T-helper 2 cell treated with Interferon-gamma antibody and Interleukin-4, amounts not matched to agents 5 μg/mL and 100 μg/mL, for 36 hours (primary cell): ENCODE measurements around the gene GTF2E1.
"Not testable (repeated sequence)": the region's sequence is repeated elsewhere in the genome, so short reads cannot be mapped to it uniquely, and the experiment has no call there.

ENCODE experiments used
- DNase-seq: peaks from one replicate; pipeline ENCODE4 v3.0.0; 2021; ENCODE audit warnings: low spot score
- H3K27ac Mint-ChIP-seq: one replicate; pipeline ENCODE4 v1.8.0; 2021; ENCODE audit warnings: mild to moderate bottlenecking, mixed read lengths
- H3K27me3 Mint-ChIP-seq: one replicate; pipeline ENCODE4 v1.8.0; 2021; ENCODE audit warnings: low read depth, mixed read lengths
- H3K36me3 Mint-ChIP-seq: one replicate; pipeline ENCODE4 v1.8.0; 2021; ENCODE audit warnings: low read depth, mixed read lengths
- H3K4me1 Mint-ChIP-seq: one replicate; pipeline ENCODE4 v1.8.0; 2021; ENCODE audit warnings: low read depth, mixed read lengths
- H3K4me3 Mint-ChIP-seq: one replicate; pipeline ENCODE4 v1.8.0; 2022; ENCODE audit warnings: mild to moderate bottlenecking, moderate library complexity, mixed read lengths
- H3K9me3 Mint-ChIP-seq: one replicate; pipeline ENCODE4 v1.8.0; 2021; ENCODE audit warnings: mixed read lengths

The GTF2E1 gene

DNA sequence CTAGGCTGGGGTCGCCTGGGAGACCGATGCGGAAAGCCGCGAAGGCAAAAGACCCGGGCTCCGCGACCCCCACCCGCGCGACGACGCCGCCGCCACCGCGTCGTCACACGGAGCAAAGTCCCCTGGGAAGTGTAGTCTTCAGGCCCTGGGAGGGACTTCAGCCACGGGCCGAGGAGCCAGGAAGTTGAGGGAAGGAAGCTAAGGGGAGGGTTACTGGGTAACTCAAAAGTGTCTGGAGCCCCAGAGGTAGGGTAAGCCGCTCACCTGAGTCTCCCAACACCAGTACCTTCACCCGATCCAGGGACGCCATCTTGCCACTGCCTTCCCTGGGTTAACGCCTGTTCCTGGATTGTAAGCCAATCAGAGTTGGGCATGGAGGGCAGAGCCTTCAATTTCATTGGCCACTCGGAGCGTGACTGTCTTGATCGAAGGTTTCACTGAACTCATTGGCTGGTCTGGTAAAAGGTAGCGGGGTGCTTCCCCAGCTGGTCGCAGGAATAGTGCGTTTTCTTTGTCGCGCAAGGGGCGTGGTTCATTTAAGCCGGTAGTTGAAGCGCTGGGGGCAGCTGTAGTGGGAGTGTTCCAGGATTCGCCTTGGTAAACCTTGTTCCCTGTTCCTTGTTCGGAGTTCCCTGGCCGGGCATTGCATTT, at the start of gene GTF2E1, which contains the start of gene RABL3:
Gene GTF2E1, plus strand, starts transcription at position 547 of the 651 bp plus-strand sequence. CDS start 7,809 bp downstream, outside the sequence.
Gene RABL3, minus strand, starts transcription at position 319 of the 651 bp plus-strand sequence. Its CDS starts 9 bp downstream, at position 310.
- peak within 1 kb of the TSS; percentile 97 for H3K27ac Mint-ChIP-seq
- peaks cover 17% of the 10 kb centered on the region for H3K36me3 Mint-ChIP-seq
- peaks cover 2% of the 10 kb centered on the region for H3K9me3 Mint-ChIP-seq
- H3K4me3 Mint-ChIP-seq: peak within 1 kb of the TSS; percentile 91
- H3K27me3 Mint-ChIP-seq: no peaks in the 10 kb centered on the region
- H3K4me1 Mint-ChIP-seq: peaks cover 24% of the 10 kb centered on the region
- DNase-seq: peak; percentile 96

DNA sequence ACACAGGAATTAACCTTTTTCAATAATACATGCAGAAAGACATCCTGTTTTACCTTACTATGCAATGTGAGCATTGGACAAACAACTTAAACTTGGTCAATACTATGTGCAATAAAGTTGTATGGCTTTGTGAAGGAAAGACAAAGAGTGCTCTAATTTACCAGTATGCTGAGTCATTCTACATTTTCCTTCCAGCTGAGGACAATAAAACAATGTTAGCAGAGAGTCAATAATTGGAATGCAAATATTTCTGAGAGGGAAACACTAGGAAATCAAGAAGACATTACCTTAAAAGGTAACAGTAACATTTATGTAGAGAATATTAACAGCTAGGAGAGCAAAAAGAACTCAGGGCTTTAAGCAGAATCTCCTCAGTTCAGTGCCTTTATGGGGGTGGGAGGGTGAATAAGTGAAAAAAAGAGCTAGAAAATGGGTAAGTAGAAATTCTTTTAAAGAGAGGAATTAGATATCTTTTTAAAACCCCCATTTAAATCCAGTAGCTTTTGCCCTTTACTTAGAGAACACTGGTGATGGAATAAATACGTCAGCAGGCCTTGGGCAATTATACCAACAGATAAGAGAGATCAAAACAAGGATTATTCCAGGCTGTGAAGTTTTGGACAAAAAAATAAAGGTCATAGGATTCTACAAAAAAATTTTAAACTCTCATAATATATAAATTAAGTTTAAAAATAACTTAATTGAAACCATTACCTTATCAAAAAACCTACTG, 48.9 kb upstream of the GTF2E1 start:
- DNase-seq: no peak
- H3K27me3 Mint-ChIP-seq: no peaks in the 10 kb centered on the region

DNA sequence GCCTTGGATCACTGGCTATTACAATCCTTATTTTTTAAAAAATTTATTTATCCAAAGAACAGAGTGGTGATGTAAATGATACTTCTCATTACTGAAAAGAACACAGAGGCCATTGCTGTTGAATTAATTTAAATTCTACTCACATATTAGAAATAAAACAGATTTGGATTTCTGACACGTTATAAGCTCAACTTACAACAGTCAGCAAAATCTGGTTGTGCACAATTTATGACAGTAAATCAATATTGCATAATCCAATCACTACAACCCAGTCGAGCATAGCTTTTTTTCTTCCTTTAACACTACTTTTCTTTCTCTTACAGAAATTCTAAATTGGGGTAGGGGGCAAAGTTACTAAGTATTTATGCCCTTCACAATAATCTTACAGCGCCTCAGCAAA, 43.2 kb upstream of the GTF2E1 start:
- H3K27ac Mint-ChIP-seq: no peak overlapping the region
- DNase-seq: no peak
- peaks cover 15% of the 10 kb centered on the region for H3K9me3 Mint-ChIP-seq
- no peaks in the 10 kb centered on the region for H3K4me1 Mint-ChIP-seq
- H3K27me3 Mint-ChIP-seq: no peaks in the 10 kb centered on the region
- peaks cover 22% of the 10 kb centered on the region for H3K36me3 Mint-ChIP-seq
- H3K4me3 Mint-ChIP-seq: no peak overlapping the region

More for the DNA sequence above, 48.9 kb upstream of the GTF2E1 start:
- H3K36me3 Mint-ChIP-seq: peaks cover 1% of the 10 kb centered on the region
- no peaks in the 10 kb centered on the region for H3K4me1 Mint-ChIP-seq
- H3K27ac Mint-ChIP-seq: no peak overlapping the region
- H3K9me3 Mint-ChIP-seq: no peaks in the 10 kb centered on the region
- no peak overlapping the region for H3K4me3 Mint-ChIP-seq

DNA sequence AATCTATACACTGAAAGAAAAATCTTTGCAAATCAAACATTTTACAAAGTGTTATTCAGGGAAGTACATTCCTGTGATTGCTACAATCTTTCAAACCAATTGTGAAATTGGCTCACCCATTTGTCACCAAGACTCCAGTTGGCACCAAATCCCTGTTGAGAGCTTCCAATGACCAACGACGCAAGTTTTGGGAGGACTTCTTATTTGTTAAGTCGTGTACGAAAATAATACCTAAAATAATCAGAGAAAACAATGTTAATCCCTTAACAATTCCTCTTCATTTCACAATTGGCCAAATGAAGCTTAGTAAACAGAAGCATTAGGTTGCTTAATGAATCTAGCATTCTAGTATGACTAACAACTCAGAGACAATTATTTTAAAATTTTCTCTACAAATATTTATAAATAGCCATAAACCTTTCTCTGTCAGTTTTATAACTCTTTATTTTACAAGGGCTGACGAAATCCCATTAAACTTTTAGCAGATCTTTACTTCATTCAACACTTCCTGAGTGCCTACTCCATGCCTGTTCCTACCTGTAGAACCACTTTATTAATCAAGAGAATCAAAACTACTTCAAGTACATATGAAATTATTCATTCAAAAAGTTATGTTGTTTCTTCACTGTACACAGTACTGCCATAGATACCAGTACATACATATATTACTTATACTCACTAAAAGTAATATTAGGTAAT, 36.5 kb upstream of the GTF2E1 start:
- Mint-ChIP-seq H3K27ac (no peak overlapping the region), H3K4me3 (no peak overlapping the region), H3K4me1 (no peaks in the 10 kb centered on the region), H3K36me3 (peaks cover 33% of the 10 kb centered on the region), H3K9me3 (peaks cover 17% of the 10 kb centered on the region), H3K27me3 (no peaks in the 10 kb centered on the region)
- DNase-seq: no peak

DNA sequence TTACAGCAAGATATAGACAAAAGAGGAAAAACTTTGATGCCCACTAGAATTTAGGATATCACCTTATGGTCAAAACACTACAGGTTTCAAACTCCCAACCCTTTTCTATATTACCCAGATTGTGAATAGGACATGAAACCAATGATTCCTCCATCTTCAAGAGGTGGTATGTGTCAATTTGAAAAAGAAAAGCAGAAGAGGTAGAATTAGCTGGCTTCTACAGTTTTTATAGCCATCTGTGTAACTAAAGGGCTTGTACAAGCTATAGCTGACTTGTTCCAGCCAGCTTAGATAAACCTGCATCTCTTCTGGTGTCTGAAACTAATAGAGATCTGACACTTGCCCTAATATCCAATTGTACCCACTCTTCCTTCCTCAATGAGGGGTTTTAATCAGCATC, 35.6 kb upstream of the GTF2E1 start:
- H3K4me1 Mint-ChIP-seq: no peaks in the 10 kb centered on the region
- no peaks in the 10 kb centered on the region for H3K27me3 Mint-ChIP-seq
- peaks cover 30% of the 10 kb centered on the region for H3K36me3 Mint-ChIP-seq
- peaks cover 17% of the 10 kb centered on the region for H3K9me3 Mint-ChIP-seq
- no peak overlapping the region for H3K4me3 Mint-ChIP-seq
- DNase-seq: no peak
- no peak overlapping the region for H3K27ac Mint-ChIP-seq

DNA sequence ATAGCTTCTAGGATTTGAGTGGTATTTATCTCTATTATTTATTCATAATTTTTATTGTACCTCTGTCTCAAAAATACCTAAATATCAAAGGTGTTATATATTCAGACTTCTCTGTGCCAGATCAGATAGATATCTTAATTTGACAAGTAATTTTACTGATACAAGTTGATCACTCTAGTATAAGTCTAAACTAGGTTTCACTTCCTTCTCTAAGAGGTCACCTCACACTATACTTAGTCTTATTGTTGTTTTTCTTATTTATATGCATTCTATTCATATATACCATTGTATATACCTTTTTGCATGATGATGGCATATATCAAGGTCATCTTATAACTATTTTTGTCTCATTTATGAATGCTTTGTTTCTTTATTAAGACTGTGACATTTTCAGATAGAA, 34.1 kb upstream of the GTF2E1 start:
- Mint-ChIP-seq H3K9me3 (peaks cover 11% of the 10 kb centered on the region), H3K4me3 (no peak overlapping the region), H3K36me3 (peaks cover 21% of the 10 kb centered on the region), H3K4me1 (no peaks in the 10 kb centered on the region), H3K27me3 (no peaks in the 10 kb centered on the region), H3K27ac (no peak overlapping the region)
- no peak for DNase-seq

DNA sequence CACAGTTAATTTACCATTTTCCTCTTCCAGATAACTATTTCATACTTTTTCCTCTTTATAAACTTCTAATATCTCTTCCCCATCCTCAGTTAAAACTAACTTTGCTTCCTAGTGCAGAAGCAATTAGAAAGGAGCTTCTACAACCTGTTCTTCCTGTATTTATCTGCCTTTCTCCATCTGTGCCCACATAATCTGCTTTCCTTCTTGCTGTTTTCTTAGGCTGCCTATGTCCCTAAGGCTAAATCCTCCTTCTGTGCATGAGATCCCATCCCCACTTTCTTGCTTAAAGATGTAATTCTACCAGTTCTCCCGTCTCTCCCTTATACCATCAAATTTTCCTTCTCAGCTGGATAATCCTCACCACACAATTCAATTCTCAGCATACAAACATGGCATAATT, 32.2 kb upstream of the GTF2E1 start:
- no peaks in the 10 kb centered on the region for H3K27me3 Mint-ChIP-seq
- no peak overlapping the region for H3K27ac Mint-ChIP-seq
- no peak for DNase-seq
- H3K36me3 Mint-ChIP-seq: peaks cover 8% of the 10 kb centered on the region
- no peak overlapping the region for H3K4me3 Mint-ChIP-seq
- H3K4me1 Mint-ChIP-seq: no peaks in the 10 kb centered on the region
- H3K9me3 Mint-ChIP-seq: no peaks in the 10 kb centered on the region

DNA sequence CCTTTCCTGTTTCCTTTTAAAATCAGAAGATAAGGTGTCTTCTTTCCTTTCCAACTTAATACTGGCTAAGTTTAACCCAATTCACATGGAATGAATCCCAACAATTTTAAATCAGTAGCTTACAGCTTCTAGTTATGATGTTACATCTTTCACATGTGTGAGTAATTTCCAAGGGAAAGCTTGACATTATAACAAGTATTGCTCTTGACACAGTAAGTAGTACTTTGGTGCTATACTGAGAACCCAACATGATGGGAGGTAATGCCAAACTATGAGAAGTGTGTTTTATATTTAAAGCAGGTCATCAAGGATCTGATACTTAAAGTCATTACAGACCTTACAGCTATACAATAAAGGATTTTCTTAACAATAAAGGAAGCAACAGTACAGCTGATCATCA, 29.3 kb upstream of the GTF2E1 start:
- Mint-ChIP-seq H3K36me3 (peaks cover 4% of the 10 kb centered on the region), H3K4me1 (peaks cover 3% of the 10 kb centered on the region), H3K9me3 (no peaks in the 10 kb centered on the region), H3K27ac (no peak overlapping the region), H3K4me3 (no peak overlapping the region), H3K27me3 (no peaks in the 10 kb centered on the region)
- DNase-seq: no peak

DNA sequence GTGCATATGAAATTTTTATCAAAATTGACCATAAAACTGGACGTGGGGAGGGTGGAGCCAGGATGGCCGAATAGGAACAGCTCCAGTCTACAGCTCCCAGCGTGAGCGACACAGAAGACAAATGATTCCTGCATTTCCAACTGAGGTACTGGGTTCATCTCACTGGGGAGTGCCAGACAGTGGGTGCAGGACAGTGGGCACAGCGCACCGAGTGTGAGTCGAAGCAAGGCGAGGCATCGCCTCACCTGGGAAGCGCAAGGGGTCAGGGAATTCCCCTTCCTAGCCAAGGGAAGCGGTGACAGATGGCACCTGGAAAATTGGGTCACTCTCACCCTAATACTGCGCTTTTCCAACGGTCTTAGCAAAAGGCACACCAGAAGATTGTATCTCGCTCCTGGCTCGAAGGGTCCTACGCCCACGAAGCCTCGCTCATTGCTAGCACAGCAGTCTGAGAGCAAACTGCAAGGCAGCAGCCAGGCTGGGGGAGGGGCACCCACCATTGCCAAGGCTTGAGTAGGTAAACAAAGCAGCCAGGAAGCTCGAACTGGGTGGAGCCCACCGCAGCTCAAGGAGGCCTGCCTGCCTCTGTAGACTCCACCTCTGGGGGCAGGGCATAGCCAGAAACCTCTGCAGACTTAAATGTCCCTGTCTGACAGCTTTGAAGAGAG, 23.2 kb upstream of the GTF2E1 start:
- H3K27me3 Mint-ChIP-seq, H3K9me3 Mint-ChIP-seq: not testable (repeated sequence)
- H3K27ac Mint-ChIP-seq: peak overlapping the region; percentile 71
- DNase-seq: peak; percentile 29
- H3K36me3 Mint-ChIP-seq: peaks cover 22% of the 10 kb centered on the region
- peaks cover 23% of the 10 kb centered on the region for H3K4me1 Mint-ChIP-seq
- peak overlapping the region; percentile 74 for H3K4me3 Mint-ChIP-seq

DNA sequence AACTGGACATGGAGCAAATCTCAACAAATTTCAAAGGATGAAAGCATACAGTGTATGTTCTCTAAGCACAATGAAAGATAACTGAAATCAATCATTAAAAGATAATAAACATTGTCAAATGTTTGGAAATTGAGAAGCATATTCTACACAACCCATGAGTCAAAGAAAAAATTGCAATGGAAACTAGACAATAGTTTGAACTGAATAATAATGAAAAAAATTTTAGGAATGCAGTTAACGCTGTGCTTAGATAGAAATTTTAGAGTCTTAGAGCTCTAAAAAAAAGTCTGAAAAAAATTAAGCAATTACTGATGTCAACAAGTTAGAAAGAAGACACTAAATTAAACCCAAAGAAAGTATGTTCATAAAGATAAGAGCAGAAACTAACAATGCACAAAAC, 15.8 kb upstream of the GTF2E1 start:
- H3K4me3 Mint-ChIP-seq: no peak overlapping the region

DNA sequence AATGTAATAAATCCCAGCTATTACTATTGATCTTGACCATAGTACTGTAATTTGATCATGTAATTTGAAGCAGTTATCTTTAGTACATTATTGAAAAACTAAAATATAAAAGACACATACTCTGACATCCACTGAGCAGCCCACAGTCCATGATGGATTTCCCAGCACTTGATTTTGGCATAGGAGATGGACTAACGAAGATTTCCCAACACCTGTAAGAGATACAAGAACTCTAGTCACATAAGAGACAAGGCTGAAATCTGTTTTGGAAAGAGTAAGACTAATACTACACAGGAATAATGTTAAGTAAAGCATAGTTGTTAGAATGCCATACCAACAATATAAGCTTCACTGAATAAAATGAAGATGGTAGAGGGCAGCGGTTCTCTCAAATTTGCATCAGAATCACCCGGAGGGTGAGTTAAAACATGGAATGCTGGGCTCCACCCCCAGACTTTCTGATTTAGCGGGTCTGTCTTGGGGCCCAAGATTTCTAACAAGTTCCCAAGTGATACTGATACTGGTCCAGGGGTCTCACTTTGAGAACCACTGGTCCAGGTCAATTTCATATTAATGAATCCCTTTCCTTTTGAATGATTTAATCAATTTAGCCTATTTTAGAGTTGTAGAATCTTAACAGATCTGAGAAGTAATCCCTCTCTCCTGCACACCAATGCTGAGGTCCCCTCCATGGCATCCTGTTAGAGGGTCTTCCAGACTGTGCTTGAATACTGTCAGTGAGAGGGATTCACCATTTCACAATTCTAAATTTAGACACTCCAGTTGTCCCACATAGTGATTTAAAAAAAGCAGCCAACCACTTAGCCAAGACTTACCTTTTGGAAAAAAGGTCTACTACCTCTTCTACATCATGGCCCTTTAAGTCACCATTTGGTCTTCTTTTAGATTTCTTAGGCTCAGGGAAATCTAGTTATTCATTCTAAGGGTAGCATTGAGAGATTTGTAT, 11.7 kb upstream of the GTF2E1 start:
- H3K27me3 Mint-ChIP-seq: no peaks in the 10 kb centered on the region
- no peak overlapping the region for H3K4me3 Mint-ChIP-seq
- no peak for DNase-seq
- H3K36me3 Mint-ChIP-seq: peaks cover 20% of the 10 kb centered on the region
- no peaks in the 10 kb centered on the region for H3K4me1 Mint-ChIP-seq
- H3K27ac Mint-ChIP-seq: no peak overlapping the region
- H3K9me3 Mint-ChIP-seq: peaks cover 8% of the 10 kb centered on the region

More for the DNA sequence above, 15.8 kb upstream of the GTF2E1 start:
- Mint-ChIP-seq H3K36me3 (peaks cover 25% of the 10 kb centered on the region), H3K27ac (no peak overlapping the region), H3K4me1 (no peaks in the 10 kb centered on the region), H3K27me3 (no peaks in the 10 kb centered on the region), H3K9me3 (no peaks in the 10 kb centered on the region)
- no peak for DNase-seq

DNA sequence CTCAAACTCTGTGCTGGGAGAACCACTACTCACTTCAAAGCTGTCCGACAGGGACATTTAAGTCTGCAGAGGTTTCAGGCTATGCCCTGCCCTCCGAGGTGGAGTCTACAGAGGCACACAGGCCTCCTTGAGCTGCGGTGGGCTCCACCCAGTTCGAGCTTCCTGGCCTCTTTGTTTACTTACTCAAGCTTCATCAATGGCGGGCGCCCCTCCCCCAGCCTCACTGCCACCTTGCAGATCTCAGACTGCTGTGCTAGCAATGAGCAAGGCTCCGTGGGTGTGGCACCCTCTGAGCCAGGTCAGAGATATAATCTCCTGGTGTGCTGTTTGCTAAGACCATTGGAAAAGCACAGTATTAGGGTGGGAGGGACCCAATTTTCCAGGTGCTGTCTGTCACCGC, 4.5 kb upstream of the GTF2E1 start:
- H3K4me1 Mint-ChIP-seq, H3K27ac Mint-ChIP-seq, H3K27me3 Mint-ChIP-seq, H3K4me3 Mint-ChIP-seq, DNase-seq: not testable (repeated sequence)
- H3K36me3 Mint-ChIP-seq: peaks cover 26% of the 10 kb centered on the region
- peaks cover 22% of the 10 kb centered on the region for H3K9me3 Mint-ChIP-seq

DNA sequence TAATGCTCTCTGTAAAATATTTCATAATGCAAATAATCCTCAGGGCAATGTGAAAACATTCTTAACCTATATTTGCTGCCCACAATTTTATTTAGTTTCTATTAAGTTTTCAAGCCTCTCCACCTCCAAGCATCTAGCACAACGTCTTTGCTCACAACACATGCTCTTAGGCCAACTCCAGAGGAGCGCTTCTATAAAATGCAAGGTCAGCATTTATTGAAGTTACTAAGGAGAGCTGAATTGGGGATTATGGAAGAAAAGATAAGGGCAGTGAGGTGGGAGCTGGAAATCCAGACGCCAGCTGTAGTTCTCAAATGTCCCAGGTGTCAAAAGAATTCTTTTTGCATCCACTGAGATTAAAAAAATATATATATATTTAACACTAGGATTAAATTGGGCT, 1.2 kb upstream of the GTF2E1 start:
- Mint-ChIP-seq H3K27me3 (no peaks in the 10 kb centered on the region), H3K9me3 (peaks cover 10% of the 10 kb centered on the region), H3K4me1 (peaks cover 24% of the 10 kb centered on the region), H3K36me3 (peaks cover 17% of the 10 kb centered on the region), H3K4me3 (peak overlapping the region; percentile 91), H3K27ac (peak overlapping the region; percentile 97)
- no peak for DNase-seq
